ENCODE results near the gene ARHGAP18. TPM values are rescaled to one million over a fixed set of nuclear protein-coding genes. Genes with fewer than 3 reads are reported as not detected.

Gene ARHGAP18
- total RNA-seq, 6 experiments from 2014 or later = 2.2 to 8.0 (median 2.9) TPM

DNA sequence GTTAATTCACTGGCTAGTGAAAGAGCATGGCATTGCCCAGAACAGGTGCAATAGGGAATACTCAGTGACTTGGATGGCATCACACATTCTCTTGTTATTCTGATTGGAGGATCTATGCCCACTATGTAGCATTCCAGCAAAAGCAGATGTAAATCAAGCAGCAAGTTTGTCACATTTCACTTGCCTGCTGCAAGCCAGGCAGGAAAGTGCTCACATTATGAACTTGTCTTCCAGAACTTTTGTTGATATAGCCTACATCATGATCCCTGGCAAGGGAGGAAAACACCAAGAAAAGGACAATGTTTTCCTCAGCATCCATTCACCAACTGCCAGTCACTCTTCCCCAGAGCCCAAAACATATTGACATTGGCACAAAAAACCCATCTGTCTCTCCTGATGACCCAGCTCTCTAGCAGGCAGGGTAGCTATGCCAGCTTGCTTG, 77.8 kb downstream of the ARHGAP18 start:
- Histone ChIP-seq H3K36me3 (no peaks in the 10 kb centered on the region), H3K4me3 (no peak overlapping the region), H3K27me3 (no peaks in the 10 kb centered on the region), H3K4me1 (no peaks in the 10 kb centered on the region), H3K9me3 (no peaks in the 10 kb centered on the region), H3K27ac (no peak overlapping the region)
- intact Hi-C loops (cut with DNase I) = no loop called here
- ATAC-seq (peak in 1 of 4 donors; percentile 60), DNase-seq (no peak)
- TF ChIP-seq POLR2A (IDR thresholded peaks at IDR 0.05) (no peak), CTCF (IDR thresholded peaks at IDR 0.05) (no peak)

DNA sequence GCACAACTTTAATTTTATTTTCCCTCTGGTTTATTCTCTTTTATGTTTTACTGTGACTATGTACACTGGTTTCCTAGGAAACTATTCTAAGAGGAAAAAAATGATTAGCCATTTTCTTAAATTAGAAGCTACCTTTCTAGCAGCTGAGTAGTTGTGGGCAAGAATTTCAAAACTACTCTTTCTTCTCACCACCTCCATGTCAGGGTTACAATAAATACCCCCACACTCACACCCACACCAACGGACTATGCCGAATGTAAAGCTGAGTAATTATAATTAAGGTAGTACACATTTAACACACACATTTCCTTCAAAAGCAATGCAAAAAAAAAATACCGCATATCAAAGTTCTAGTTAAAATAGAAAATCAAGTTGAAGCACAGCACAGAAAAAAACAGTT, 78.9 kb downstream of the ARHGAP18 start:
- Histone ChIP-seq H3K36me3 (no peaks in the 10 kb centered on the region), H3K4me3 (no peak overlapping the region), H3K27me3 (no peaks in the 10 kb centered on the region), H3K27ac (no peak overlapping the region), H3K4me1 (no peaks in the 10 kb centered on the region), H3K9me3 (no peaks in the 10 kb centered on the region)
- WGBS (ENCODE audit: insufficient coverage, low coverage, low lambda C conversion rate, missing lambda C conversion rate) = 70% methylated on average over 3 of the region's 3 CpGs
- no peak for TF ChIP-seq POLR2A (IDR thresholded peaks at IDR 0.05)
- TF ChIP-seq CTCF (IDR thresholded peaks at IDR 0.05) = no peak
- DNase-seq (no peak), ATAC-seq (no peak)
- intact Hi-C loops (cut with DNase I) = no loop called here

GRCh38 chr6:129630596-129630995, 79.4 kb downstream of the ARHGAP18 start:
- ATAC-seq (no peak), DNase-seq (no peak)
- H3K36me3 ChIP-seq = no peaks in the 10 kb centered on the region
- H3K9me3 ChIP-seq = no peaks in the 10 kb centered on the region
- intact Hi-C loops (cut with DNase I) = no loop called here
- H3K4me3 ChIP-seq = no peak overlapping the region
- no peak for TF ChIP-seq CTCF (IDR thresholded peaks at IDR 0.05)
- TF ChIP-seq POLR2A (IDR thresholded peaks at IDR 0.05) = no peak
- no peak overlapping the region for H3K27ac ChIP-seq
- WGBS (ENCODE audit: insufficient coverage, low coverage, low lambda C conversion rate, missing lambda C conversion rate) = 75% methylated on average over 1 of the region's 1 CpG
- no peaks in the 10 kb centered on the region for H3K27me3 ChIP-seq
- no peaks in the 10 kb centered on the region for H3K4me1 ChIP-seq

DNA sequence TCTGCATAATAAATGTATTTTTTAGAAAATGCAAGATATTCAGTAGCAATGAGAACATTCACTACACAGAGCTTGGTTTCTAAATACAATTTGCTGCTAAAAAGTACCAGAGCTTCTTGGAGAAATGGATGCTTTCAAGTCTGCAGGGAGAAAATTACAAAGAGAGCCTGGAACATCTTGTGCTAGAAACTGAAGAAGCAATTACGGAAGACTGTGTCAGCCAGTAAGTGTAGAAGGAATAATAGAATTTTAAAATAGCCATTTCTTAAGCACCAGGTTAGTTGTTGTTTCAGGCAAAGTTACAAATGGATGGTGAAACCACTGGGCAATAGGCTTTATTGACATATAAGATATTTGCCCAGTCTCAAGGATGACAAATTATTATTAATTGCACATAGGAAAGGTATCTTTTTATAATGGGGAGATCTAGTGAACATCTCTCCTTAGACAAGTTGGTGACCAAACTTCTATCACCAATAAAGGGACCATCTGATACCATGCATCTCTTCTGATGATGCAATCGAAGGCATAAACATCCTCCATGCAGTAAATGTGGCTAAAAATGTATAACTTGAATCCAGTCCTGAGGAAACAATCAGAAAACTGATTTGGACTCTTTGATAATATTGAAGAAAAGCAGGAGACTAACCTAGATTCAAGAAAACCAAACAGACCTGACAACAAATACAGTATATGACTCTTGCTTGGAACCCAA, 81.7 kb downstream of the ARHGAP18 start:
- Histone ChIP-seq H3K9me3 (no peaks in the 10 kb centered on the region), H3K27me3 (no peaks in the 10 kb centered on the region), H3K27ac (no peak overlapping the region), H3K4me3 (no peak overlapping the region), H3K36me3 (no peaks in the 10 kb centered on the region), H3K4me1 (no peaks in the 10 kb centered on the region)
- intact Hi-C loops (cut with DNase I) = no loop called here
- TF ChIP-seq CTCF (IDR thresholded peaks at IDR 0.05) (no peak), POLR2A (IDR thresholded peaks at IDR 0.05) (no peak)
- DNase-seq (no peak), ATAC-seq (no peak)
- 92% methylated on average over 2 of the region's 2 CpGs for WGBS (ENCODE audit: insufficient coverage, low coverage, low lambda C conversion rate, missing lambda C conversion rate)
